PFSK-1 (cell line): Measurements from ENCODE around the gene B3GNT9.

ENCODE experiments used
- POLR2AphosphoS5 ChIP-seq: IDR thresholded peaks from 2 replicates; pipeline ENCODE4 v1.6.1; 2012; ENCODE audit warnings: low read depth, mild to moderate bottlenecking, control low read depth, low read length, moderate library complexity
- TAF1 ChIP-seq: IDR thresholded peaks from 2 replicates; pipeline ENCODE4 v1.6.1; 2012; ENCODE audit warnings: low read length, control low read depth, borderline replicate concordance; ENCODE audit not compliant: insufficient read depth

- TF ChIP-seq POLR2AphosphoS5, result no peak
- TF ChIP-seq TAF1, result no peak
Observed at GRCh38 chr16:67184995-67185650, 34.3 kb upstream of the B3GNT9 start.
